Astrocyte (in vitro differentiated cells and primary cell): ENCODE results near the gene MPEG1.

Experiments used
- EZH2 ChIP-seq: IDR thresholded peaks from 2 replicates; pipeline ENCODE4 v1.6.1; 2012; ENCODE audit warnings: mild to moderate bottlenecking, low read length, inconsistent platforms; ENCODE audit not compliant: insufficient read depth
- TF ChIP-seq, protein P1 (sequence below): IDR thresholded peaks from 2 replicates; pipeline ENCODE4 v1.5.1; 2011; ENCODE audit warnings: low read depth, mild to moderate bottlenecking, inconsistent platforms, low read length, moderate library complexity; ENCODE audit not compliant: insufficient read depth

DNA sequence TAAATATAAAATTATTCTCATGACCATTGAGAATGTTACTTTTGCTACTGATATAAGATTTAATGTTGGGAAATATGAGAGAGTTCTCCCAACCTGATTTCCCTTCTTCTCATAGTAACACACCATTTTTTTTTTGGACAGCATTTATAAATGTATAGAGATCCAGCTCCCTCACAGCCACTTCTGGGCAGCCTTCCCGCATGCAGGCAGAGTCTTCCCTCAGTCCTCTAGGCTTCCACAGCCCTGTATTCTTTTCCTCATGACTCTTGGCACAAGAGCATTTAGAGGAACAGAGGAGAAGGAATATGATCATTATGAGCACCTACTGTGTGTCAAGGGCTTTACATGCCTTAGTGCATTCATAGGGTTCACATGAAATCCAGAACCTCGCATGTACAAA is 31.8 kb downstream of the MPEG1 start:
- TF ChIP-seq, protein P1, sequence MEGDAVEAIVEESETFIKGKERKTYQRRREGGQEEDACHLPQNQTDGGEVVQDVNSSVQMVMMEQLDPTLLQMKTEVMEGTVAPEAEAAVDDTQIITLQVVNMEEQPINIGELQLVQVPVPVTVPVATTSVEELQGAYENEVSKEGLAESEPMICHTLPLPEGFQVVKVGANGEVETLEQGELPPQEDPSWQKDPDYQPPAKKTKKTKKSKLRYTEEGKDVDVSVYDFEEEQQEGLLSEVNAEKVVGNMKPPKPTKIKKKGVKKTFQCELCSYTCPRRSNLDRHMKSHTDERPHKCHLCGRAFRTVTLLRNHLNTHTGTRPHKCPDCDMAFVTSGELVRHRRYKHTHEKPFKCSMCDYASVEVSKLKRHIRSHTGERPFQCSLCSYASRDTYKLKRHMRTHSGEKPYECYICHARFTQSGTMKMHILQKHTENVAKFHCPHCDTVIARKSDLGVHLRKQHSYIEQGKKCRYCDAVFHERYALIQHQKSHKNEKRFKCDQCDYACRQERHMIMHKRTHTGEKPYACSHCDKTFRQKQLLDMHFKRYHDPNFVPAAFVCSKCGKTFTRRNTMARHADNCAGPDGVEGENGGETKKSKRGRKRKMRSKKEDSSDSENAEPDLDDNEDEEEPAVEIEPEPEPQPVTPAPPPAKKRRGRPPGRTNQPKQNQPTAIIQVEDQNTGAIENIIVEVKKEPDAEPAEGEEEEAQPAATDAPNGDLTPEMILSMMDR: no peak
- TF ChIP-seq EZH2: no peak
